CD14-positive monocyte (primary cell): ENCODE results near the gene PNPLA7. TPM values are rescaled to one million over a fixed set of nuclear protein-coding genes. Genes with fewer than 3 reads are reported as not detected.

Experiments
- DNase-seq, 3 donors: peaks; one replicate each; pipeline ENCODE4 v3.0.0-alpha.2; 2011 to 2022
- H2AFZ ChIP-seq: 2 replicates; pipeline ENCODE4 v1.6.0; 2012; ENCODE audit warnings: mild to moderate bottlenecking, low read depth, low read length, inconsistent platforms; ENCODE audit not compliant: insufficient read depth, poor library complexity, severe bottlenecking
- H3K27ac ChIP-seq, 2 donors: 1 replicate in 1 of 2; 2 replicates in 1 of 2; pipeline ENCODE4 v1.5.1; 2012 to 2013; ENCODE audit warnings: low read length in 2 of 2, control low read depth in 1 of 2, inconsistent platforms in 1 of 2, low read depth in 1 of 2, mild to moderate bottlenecking in 1 of 2
- H3K27me3 ChIP-seq, 2 donors: one replicate each; pipeline versions ENCODE4 v1.6.0 to v1.6.1; 2011 to 2013; ENCODE audit warnings: low read length in 2 of 2; ENCODE audit not compliant: control insufficient read depth in 2 of 2, insufficient read depth in 2 of 2
- H3K36me3 ChIP-seq, 2 donors: replicated peaks in 1 of 2; 1 replicate in 1 of 2; 2 replicates in 1 of 2; pipeline versions ENCODE4 v1.5.1 to v1.6.1; 2012 to 2013; ENCODE audit warnings: low read length in 2 of 2, control low read depth in 1 of 2, inconsistent platforms in 1 of 2, mild to moderate bottlenecking in 1 of 2; ENCODE audit not compliant: insufficient read depth in 2 of 2, control insufficient read depth in 1 of 2
- H3K4me1 ChIP-seq, 2 donors: 1 replicate in 1 of 2; 2 replicates in 1 of 2; pipeline versions ENCODE4 v1.5.1 to v1.6.1; 2012 to 2013; ENCODE audit warnings: low read length in 2 of 2, control low read depth in 1 of 2, inconsistent platforms in 1 of 2, mild to moderate bottlenecking in 1 of 2, moderate library complexity in 1 of 2; ENCODE audit not compliant: insufficient read depth in 2 of 2, control insufficient read depth in 1 of 2
- H3K4me2 ChIP-seq: replicated peaks from 2 replicates; pipeline ENCODE3; 2012; ENCODE audit warnings: low read length, moderate library complexity, mild to moderate bottlenecking; ENCODE audit not compliant: poor library complexity, severe bottlenecking; ENCODE audit errors: extremely low read depth
- H3K4me3 ChIP-seq, 3 experiments: fragments of 200-600 bp in 1 of 3; sonication (generic) in 1 of 3; replicated peaks in 1 of 3; 1 replicate in 2 of 3; 2 replicates in 1 of 3; pipeline ENCODE4 v1.5.1; 2011 to 2013; ENCODE audit warnings: low read length in 3 of 3, mild to moderate bottlenecking in 3 of 3, control low read depth in 2 of 3, low read depth in 2 of 3, inconsistent platforms in 1 of 3, moderate library complexity in 1 of 3
- H3K79me2 ChIP-seq: 2 replicates; pipeline ENCODE4 v1.6.0; 2012; ENCODE audit warnings: mild to moderate bottlenecking, control low read depth, inconsistent platforms, low read length, moderate library complexity; ENCODE audit not compliant: insufficient read depth
- H3K9ac ChIP-seq: 2 replicates; pipeline ENCODE4 v1.6.0; 2017; ENCODE audit warnings: low read length, mild to moderate bottlenecking; ENCODE audit not compliant: insufficient read depth, poor library complexity, severe bottlenecking
- H3K9me3 ChIP-seq, 2 donors: replicated peaks in 1 of 2; 1 replicate in 1 of 2; 2 replicates in 1 of 2; pipeline versions ENCODE4 v1.5.1 to v1.6.1; 2012 to 2013; ENCODE audit warnings: low read length in 2 of 2, control low read depth in 1 of 2; ENCODE audit not compliant: control insufficient read depth in 1 of 2, insufficient read depth in 1 of 2
- H4K20me1 ChIP-seq: 2 replicates; pipeline ENCODE4 v1.6.0; 2012; ENCODE audit warnings: mild to moderate bottlenecking, low read length, control low read depth, moderate library complexity; ENCODE audit not compliant: insufficient read depth
- H3K27ac Mint-ChIP-seq, 7 donors: one replicate each; pipeline ENCODE4 v1.8.0; 2020; ENCODE audit warnings: mild to moderate bottlenecking in 7 of 7, mixed read lengths in 7 of 7, moderate library complexity in 6 of 7, inconsistent platforms in 2 of 7
- H3K27me3 Mint-ChIP-seq, 3 donors: one replicate each; pipeline ENCODE4 v1.8.0; 2021 to 2022; ENCODE audit warnings: low read depth in 3 of 3, mild to moderate bottlenecking in 3 of 3, mixed read lengths in 3 of 3, moderate library complexity in 3 of 3, inconsistent platforms in 1 of 3
- H3K36me3 Mint-ChIP-seq, 2 donors: one replicate each; pipeline ENCODE4 v1.8.0; 2020; ENCODE audit warnings: mixed read lengths in 2 of 2, inconsistent platforms in 1 of 2, mild to moderate bottlenecking in 1 of 2
- H3K4me1 Mint-ChIP-seq: one replicate; pipeline ENCODE4 v1.8.0; 2020; ENCODE audit warnings: mild to moderate bottlenecking, mixed read lengths
- H3K4me3 Mint-ChIP-seq, 2 donors: one replicate each; pipeline ENCODE4 v1.8.0; 2020; ENCODE audit warnings: mild to moderate bottlenecking in 2 of 2, mixed read lengths in 2 of 2, moderate library complexity in 1 of 2
- H3K9me3 Mint-ChIP-seq, 7 donors: one replicate each; pipeline ENCODE4 v1.8.0; 2020 to 2022; ENCODE audit warnings: mixed read lengths in 7 of 7, mild to moderate bottlenecking in 6 of 7, moderate library complexity in 6 of 7, inconsistent platforms in 2 of 7
- CTCF ChIP-seq: fragments of 200-600 bp; IDR thresholded peaks from one replicate; pipeline ENCODE4 v1.8.0; 2022; ENCODE audit warnings: antibody characterized with exemption, mild to moderate bottlenecking
- WGBS: methylation state at CpG from one replicate; pipeline ENCODE4 v1.1.5; 2013; ENCODE audit warnings: missing lambda C conversion rate; ENCODE audit not compliant: insufficient coverage; 5-methylcytosine and 5-hydroxymethylcytosine counted together
- intact Hi-C, 2 donors: fragments of 100-400 bp; cut with micrococcal nuclease; formaldehyde crosslinking; loops; one replicate each; pipeline versions ENCODE4 v1.15.0 to v1.15.1; 2023
- polyA plus RNA-seq, 3 donors: library from polyadenylated mRNA; depleted of rRNA in 1 of 3; unstranded in 2 of 3; stranded (reverse) in 1 of 3; fragments of 300-500 nt in 2 of 3; fragments of >200 nt in 1 of 3; fragmentation: Illumina TruSeq in 2 of 3; gene quantifications; 1 replicate in 2 of 3; 2 replicates in 1 of 3; pipeline ENCODE4 v1.2.3, GENCODE V29; 2012 to 2021

PNPLA7 gene
- polyA plus RNA-seq, 3 donors: 0.10 to 1.1 (median 0.14) TPM

DNA sequence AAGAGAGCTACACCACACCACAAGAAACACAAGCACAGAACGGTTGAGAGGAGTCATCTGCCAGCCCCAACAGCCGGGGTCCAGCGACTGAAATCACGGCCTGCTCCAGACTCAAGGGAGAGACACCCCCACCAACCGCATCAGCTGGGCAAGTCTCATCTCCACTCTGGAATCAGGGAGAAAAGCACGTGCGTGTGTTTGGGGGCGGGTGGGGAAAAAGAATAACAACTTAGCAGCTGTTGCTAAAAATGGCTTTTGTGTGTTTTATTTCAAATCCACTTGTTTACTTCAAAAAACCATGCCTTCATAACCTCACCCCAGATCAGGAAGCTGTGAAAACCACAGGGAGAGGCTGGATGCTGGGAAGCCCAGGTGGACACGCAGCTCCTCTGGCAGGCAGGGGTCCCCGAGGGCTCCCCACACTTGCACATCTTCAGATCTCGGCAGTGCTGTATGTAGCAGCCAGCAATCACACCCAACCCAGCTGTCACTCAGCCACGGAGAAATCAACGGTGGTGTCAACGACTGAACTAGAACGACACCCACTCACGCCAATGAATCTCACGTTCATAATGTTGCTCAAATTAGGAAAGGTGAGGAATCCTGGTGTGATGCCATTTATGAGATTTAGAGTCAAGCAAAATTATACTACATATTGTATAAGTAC, 19.0 kb downstream of the PNPLA7 start:
- no peak overlapping the region for H3K9ac ChIP-seq
- no peak overlapping the region for H3K4me3 ChIP-seq
- H3K36me3 ChIP-seq: no peaks in the 10 kb centered on the region
- no peaks in the 10 kb centered on the region for H4K20me1 ChIP-seq
- DNase-seq: no peak
- peaks cover 0 to 2% (median 0%) of the 10 kb centered on the region in 7 donors for H3K9me3 Mint-ChIP-seq
- H3K27me3 ChIP-seq: no peaks in the 10 kb centered on the region
- H3K4me3 Mint-ChIP-seq: no peak overlapping the region
- H3K36me3 Mint-ChIP-seq: no peaks in the 10 kb centered on the region
- peaks cover 0 to 2% (median 0%) of the 10 kb centered on the region in 3 donors for H3K27me3 Mint-ChIP-seq
- H2AFZ ChIP-seq: no peak overlapping the region
- no peaks in the 10 kb centered on the region for H3K4me1 ChIP-seq
- H3K4me1 Mint-ChIP-seq: peaks cover 11% of the 10 kb centered on the region
- no peaks in the 10 kb centered on the region for H3K79me2 ChIP-seq
- H3K27ac ChIP-seq: no peak overlapping the region
- WGBS: 10% methylated on average over 3 of the region's 17 CpGs
- TF ChIP-seq CTCF: no peak
- intact Hi-C loops: no loop called here
- H3K4me2 ChIP-seq: no peak overlapping the region
- no peak overlapping the region for H3K27ac Mint-ChIP-seq
- no peaks in the 10 kb centered on the region for H3K9me3 ChIP-seq

GRCh38 chr9:137530331-137530730, 19.9 kb downstream of the PNPLA7 start:
- no peak overlapping the region for H3K4me3 ChIP-seq
- Mint-ChIP-seq H3K27me3 (peaks cover 0 to 2% (median 0%) of the 10 kb centered on the region in 3 donors), H3K9me3 (peaks cover 0 to 2% (median 0%) of the 10 kb centered on the region in 7 donors), H3K4me1 (peaks cover 13% of the 10 kb centered on the region), H3K36me3 (no peaks in the 10 kb centered on the region), H3K4me3 (no peak overlapping the region), H3K27ac (no peak overlapping the region)
- no peak overlapping the region for H3K27ac ChIP-seq
- H3K36me3 ChIP-seq: no peaks in the 10 kb centered on the region
- H3K79me2 ChIP-seq: no peaks in the 10 kb centered on the region
- H3K9me3 ChIP-seq: no peaks in the 10 kb centered on the region
- no peak overlapping the region for H3K4me2 ChIP-seq
- no peak for DNase-seq
- no peaks in the 10 kb centered on the region for H3K4me1 ChIP-seq
- H3K27me3 ChIP-seq: no peaks in the 10 kb centered on the region
- H4K20me1 ChIP-seq: no peaks in the 10 kb centered on the region
- H2AFZ ChIP-seq: no peak overlapping the region
- TF ChIP-seq CTCF: no peak
- H3K9ac ChIP-seq: no peak overlapping the region
- 34% methylated on average over 5 of the region's 5 CpGs for WGBS
- intact Hi-C loops: no loop called here
